ENCODE measurements around the gene H2BK1.

DNA sequence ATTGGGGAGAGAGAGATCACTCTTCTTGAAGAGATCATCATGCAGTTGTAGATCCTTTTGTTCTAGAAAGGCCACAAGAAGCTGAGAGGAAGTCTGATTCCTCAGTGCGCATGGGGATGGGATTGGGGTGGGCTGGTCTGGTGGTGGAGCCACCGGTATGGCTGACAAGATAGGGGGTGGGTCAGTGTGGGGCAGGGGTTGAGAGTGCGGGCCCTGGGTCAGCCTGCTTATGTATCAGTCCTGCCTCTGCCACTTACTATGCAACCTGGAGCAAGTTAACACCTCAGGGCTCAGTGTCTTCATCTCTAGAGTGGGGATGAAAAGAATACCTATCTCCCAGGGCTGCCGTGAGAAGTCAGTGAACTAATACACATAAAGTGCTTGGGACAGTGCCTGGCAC, 30.2 kb upstream of the H2BK1 start:
- TF ChIP-seq EGR1 (IDR thresholded peaks at IDR 0.05): no peak
- TF ChIP-seq, protein P1, sequence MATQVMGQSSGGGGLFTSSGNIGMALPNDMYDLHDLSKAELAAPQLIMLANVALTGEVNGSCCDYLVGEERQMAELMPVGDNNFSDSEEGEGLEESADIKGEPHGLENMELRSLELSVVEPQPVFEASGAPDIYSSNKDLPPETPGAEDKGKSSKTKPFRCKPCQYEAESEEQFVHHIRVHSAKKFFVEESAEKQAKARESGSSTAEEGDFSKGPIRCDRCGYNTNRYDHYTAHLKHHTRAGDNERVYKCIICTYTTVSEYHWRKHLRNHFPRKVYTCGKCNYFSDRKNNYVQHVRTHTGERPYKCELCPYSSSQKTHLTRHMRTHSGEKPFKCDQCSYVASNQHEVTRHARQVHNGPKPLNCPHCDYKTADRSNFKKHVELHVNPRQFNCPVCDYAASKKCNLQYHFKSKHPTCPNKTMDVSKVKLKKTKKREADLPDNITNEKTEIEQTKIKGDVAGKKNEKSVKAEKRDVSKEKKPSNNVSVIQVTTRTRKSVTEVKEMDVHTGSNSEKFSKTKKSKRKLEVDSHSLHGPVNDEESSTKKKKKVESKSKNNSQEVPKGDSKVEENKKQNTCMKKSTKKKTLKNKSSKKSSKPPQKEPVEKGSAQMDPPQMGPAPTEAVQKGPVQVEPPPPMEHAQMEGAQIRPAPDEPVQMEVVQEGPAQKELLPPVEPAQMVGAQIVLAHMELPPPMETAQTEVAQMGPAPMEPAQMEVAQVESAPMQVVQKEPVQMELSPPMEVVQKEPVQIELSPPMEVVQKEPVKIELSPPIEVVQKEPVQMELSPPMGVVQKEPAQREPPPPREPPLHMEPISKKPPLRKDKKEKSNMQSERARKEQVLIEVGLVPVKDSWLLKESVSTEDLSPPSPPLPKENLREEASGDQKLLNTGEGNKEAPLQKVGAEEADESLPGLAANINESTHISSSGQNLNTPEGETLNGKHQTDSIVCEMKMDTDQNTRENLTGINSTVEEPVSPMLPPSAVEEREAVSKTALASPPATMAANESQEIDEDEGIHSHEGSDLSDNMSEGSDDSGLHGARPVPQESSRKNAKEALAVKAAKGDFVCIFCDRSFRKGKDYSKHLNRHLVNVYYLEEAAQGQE (IDR thresholded peaks at IDR 0.05; ENCODE audit: low read depth): no peak
- no peak for TF ChIP-seq YY1 (IDR thresholded peaks at IDR 0.05; ENCODE audit: low read depth)
- no peak for TF ChIP-seq RAD21 (IDR thresholded peaks at IDR 0.05; ENCODE audit: low read depth)
- TF ChIP-seq TAF1 (IDR thresholded peaks at IDR 0.05; ENCODE audit: low read depth): no peak
- TF ChIP-seq EP300 (IDR thresholded peaks at IDR 0.05; ENCODE audit: borderline replicate concordance): no peak
- no peak for TF ChIP-seq MAX (IDR thresholded peaks at IDR 0.05)
- no peak for TF ChIP-seq TEAD4 (IDR thresholded peaks at IDR 0.05)
- no peak for TF ChIP-seq CEBPB (IDR thresholded peaks at IDR 0.05)
- no peak for TF ChIP-seq CREB1 (IDR thresholded peaks at IDR 0.05; ENCODE audit: low read depth)

Measured in Ishikawa (cell line).